ENCODE measurements around the gene IPO13.
A peak's percentile ranks its signal among the peaks of the same experiment; 100 is the strongest.

IPO13 gene, protein sequence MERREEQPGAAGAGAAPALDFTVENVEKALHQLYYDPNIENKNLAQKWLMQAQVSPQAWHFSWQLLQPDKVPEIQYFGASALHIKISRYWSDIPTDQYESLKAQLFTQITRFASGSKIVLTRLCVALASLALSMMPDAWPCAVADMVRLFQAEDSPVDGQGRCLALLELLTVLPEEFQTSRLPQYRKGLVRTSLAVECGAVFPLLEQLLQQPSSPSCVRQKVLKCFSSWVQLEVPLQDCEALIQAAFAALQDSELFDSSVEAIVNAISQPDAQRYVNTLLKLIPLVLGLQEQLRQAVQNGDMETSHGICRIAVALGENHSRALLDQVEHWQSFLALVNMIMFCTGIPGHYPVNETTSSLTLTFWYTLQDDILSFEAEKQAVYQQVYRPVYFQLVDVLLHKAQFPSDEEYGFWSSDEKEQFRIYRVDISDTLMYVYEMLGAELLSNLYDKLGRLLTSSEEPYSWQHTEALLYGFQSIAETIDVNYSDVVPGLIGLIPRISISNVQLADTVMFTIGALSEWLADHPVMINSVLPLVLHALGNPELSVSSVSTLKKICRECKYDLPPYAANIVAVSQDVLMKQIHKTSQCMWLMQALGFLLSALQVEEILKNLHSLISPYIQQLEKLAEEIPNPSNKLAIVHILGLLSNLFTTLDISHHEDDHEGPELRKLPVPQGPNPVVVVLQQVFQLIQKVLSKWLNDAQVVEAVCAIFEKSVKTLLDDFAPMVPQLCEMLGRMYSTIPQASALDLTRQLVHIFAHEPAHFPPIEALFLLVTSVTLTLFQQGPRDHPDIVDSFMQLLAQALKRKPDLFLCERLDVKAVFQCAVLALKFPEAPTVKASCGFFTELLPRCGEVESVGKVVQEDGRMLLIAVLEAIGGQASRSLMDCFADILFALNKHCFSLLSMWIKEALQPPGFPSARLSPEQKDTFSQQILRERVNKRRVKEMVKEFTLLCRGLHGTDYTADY

DNA sequence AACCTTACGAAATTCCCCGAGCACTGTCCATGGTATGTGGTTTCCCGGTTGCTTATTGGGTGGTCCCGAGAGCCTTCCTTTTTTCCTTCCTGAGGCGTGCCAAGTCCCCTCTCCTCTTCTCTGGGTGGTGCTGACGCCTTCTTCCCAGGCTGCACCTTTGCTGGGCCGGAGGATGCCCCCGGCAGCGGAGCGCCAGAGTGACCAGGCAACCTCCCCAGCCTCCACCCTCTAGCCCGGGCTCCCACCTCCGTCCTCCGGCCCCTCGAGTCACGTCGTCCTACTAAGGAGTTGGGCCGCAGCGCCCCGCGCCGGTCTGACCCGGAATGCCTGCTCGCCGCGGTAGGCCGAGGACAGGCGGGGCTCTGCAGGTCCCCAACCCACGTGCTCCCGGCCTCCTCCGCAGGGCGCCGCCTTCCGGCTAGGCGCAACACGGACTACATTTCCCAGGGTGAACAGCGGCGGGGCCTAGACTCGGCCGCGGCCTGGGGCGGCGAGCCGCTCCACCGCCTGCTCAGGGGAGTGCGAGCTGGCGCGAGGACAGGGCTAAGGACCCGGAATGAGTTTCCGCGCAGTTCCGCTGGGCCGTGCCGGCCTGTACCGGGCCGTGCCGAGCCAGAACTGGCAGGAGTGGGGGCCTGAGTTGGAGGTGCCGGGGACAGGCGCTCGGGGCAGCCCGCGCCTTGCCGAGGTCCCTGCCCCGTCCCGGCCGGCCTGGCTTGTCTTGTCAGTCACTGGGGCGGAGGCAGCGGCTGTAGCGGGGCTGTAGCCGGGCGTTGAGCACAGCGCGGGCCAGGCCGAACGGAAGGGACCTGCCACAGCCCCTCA, at the start of gene IPO13:
IPO13 (plus strand) TSS at position 715 of the 825 bp plus-strand sequence. CDS start 651 bp downstream, outside the sequence.
- DNase-seq (ENCODE audit: low spot score) = peak; percentile 94

- DNase-seq (ENCODE audit: low spot score) = no peak
These were observed 47.8 kb upstream of the IPO13 start for GRCh38 chr1:43898981-43899380.

GRCh38 chr1:43900386-43900785, 46.4 kb upstream of the IPO13 start:
- no peak for DNase-seq (ENCODE audit: low spot score)

DNA sequence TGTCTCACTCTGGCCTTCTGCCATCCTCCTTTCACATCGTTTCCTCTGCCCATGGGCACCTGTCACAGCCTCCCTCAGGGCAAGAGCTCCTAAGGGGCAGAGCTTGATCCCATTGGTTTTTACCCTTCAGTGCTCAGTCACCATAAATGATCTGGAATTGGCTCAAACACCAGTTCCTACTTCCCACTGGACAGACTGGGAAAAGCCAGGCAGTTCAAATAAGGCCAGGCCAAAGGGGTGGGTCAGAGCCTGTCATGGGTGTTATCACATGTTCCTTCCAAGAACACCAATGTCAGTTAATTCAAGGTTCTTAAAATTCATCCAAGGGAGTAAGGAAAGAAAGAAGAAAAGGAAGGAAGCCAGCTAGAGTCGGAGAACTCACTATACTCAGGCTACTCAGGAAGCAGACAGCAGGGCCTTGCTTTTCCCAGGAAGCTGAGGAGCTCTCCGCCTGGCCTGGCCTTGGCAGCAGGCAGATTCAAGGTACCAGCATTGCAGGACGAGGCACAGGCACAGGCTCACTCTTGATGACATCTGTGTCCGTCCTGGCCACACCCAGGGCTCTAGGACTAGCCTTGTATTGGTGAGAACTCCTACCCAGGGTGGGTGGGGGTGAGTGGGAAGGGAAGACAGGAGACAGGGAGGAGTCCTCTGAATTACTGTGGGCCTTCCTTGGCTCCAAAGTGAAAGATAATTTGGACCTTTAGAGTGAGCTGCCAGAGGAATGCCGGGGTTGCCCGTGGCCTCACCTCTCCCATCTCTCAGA, 45.4 kb upstream of the IPO13 start:
- no peak for DNase-seq (ENCODE audit: low spot score)

- no peak for DNase-seq (ENCODE audit: low spot score)
These were observed 44.5 kb upstream of the IPO13 start for GRCh38 chr1:43902058-43902831.

DNA sequence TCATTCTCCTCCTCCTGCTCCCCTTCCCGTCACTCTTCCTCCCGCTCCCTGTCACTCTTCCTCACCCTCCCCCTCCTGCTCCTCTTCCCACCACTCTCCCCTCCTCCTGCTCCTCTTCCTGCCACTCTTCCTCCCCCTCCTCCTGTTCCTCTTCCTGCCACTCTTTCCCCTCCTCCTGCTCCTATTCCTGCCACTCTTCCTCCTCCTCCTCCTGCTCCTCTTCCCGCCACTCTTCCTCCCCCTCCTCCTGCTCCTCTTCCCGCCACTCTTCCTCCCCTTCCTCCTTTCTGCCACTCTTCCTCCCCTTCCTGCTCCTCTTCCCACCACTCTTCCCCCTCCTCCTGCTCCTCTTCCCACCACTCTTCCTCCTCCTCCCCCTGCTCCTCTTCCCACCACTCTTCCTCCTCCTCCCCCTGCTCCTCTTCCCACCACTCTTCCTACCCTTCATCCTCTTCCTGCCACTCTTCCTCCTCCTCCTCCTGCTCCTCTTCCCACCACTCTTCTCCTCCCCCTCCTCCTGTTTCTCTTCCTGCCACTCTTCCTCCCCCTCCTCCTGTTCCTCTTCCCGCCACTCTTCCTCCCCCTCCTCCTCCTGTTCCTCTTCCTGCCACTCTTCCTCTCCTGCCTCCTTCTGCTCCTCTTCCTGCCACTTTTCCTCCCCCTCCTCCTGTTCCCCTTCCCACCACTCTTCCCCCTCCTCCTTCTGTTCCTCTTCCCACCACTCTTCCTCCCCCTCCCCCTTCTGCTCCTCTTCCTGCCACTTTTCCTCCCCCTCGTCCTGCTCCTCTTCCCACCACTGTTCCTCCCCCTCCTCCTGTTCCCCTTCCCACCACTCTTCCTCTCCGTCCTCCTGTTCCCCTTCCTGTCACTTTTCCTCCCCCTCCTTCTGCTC, 41.8 kb upstream of the IPO13 start:
- DNase-seq (ENCODE audit: low spot score) = no peak

DNA sequence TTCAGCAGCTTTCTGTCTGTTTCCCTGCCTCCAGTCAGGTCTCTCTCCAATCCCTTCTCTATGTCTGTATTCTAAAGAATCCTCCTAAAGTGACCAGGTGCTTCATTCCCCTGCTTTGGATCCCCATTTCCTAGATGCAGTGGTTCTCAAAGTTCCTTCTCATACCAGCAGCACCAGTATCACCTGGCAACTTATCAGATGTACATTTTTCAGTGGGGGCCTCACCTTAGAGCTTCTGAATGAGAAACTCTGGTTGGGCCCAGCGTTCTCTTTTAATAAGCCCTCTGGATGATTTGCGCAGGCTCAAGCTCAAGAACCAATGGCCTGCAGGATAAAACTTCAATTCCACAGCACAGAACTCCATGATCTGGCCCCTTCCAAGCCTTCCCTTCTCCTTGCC, 38.5 kb upstream of the IPO13 start:
- no peak for DNase-seq (ENCODE audit: low spot score)

DNA sequence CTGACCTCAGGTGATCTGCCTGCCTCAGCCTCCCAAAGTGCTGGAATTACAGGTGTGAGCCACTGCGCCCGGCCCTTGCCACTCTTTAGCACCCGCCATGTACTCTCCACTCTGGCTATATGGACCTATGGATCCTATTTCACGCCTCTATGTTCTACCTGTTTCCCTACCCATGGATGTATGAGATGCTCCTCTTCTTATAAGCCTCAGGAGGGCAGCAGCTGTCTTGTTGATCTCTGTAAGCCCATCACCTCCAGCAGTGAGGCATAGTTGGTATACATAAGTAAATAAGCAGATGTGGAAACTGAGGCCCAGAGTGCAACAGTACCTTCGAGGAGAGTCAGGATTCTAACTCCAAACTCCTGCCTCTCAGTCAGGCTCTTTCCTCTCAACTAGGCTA, 37.9 kb upstream of the IPO13 start:
- no peak for DNase-seq (ENCODE audit: low spot score)

GRCh38 chr1:43910343-43910742, 36.4 kb upstream of the IPO13 start:
- no peak for DNase-seq (ENCODE audit: low spot score)

DNA sequence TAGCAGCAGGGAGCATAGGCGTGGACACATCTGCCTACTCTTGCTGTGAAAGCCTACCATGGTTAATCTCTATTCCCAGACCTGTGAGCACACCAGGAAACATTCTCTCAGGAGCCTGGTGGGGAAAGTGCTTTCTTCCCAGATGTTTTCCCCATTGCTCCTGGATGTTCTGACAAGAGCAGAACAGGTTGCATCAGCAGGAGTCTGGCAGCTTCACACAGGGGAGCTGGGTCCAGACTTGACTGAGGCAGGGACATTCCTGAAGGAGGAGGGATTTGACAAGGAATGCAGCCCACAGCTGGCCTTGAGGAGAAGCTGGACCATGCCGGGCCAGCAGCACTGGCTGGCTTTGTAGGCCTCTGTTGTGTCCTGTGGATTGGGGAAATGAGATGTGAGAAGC, 34.1 kb upstream of the IPO13 start:
- no peak for DNase-seq (ENCODE audit: low spot score)

GRCh38 chr1:43913051-43913501, 33.7 kb upstream of the IPO13 start:
- DNase-seq (ENCODE audit: low spot score) = no peak

- no peak for DNase-seq (ENCODE audit: low spot score)
These were observed 32.9 kb upstream of the IPO13 start for GRCh38 chr1:43913666-43914360.

- DNase-seq (ENCODE audit: low spot score) = no peak
These were observed 31.9 kb upstream of the IPO13 start for GRCh38 chr1:43914576-43915525.

DNA sequence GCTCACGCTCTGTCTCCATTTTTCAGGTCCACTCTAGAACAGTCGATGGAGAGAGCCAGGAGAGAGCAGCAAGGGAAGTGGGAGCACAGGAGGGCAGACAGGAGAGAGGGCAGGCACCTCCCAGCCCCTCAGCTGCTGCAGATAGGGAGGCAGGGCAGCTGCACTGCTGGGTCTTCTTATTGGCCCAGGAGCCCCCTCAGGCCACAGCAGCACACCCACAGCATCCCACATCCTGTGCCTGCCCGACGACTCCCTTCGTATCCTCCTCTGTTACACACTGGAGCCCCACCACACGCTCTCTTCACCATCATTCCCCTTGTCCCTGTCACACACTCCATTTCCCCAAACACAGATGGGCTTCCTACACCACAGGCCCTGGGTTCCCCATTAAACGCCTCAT, 26.8 kb upstream of the IPO13 start:
- no peak for DNase-seq (ENCODE audit: low spot score)

- DNase-seq (ENCODE audit: low spot score) = no peak
These were observed 25.7 kb upstream of the IPO13 start for GRCh38 chr1:43921022-43921421.

- no peak for DNase-seq (ENCODE audit: low spot score)
These were observed 22.2 kb upstream of the IPO13 start for GRCh38 chr1:43924516-43924915.

DNA sequence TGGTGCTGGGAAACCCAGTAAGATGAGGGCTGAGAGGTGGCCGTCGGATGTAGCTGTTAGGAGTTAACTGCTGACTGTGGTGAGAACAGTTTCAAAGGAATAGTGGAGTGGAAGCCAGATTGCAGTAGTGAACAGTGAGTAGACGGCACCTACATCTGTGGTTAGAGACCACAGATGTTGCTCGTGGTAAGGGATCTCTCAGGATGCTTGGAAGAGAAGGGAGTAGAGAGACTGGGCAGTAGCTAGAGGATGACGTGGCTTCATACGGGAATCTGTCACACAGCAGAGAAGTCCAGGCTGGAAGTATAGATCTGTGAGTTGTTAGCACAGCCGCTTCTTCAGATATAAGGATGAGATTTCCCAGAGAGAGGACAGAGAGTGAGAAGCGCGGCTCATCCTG, 20.9 kb upstream of the IPO13 start:
- no peak for DNase-seq (ENCODE audit: low spot score)

All from CD4-positive, alpha-beta T cell treated with Interleukin-6 at 100 ng/mL for 8 hours (primary cell).